ENCODE data around the gene CAMTA1. TPM values are rescaled to one million over a fixed set of nuclear protein-coding genes. Genes with fewer than 3 reads are reported as not detected.

CAMTA1 gene
- total and polyA plus RNA-seq, 4 donors = 18.0 to 93.5 (median 35.8) TPM

DNA sequence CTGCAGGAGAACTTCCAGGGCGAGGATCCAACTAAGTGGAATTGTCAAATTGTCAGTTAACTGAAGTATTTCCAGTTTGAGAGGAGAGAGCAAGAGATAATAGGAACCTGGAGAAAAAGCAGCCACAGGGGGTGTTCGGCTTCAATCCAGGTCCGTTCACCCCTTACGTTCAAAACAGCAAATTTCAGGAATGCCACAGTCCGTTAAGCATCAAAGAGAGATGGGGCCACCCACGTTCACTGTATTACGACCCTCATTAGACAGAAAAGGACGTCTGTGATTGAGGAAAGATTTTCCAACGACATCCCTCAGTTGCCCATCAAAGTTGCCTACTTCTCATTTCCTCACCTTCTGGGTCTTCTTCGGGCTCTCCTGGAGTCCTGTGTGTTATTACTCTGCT, 563.3 kb downstream of the CAMTA1 start:
- no peak for DNase-seq (ENCODE audit: low spot score)
- Histone ChIP-seq H3K27ac (ENCODE audit: low read depth in 1 of 2, low read length in 2 of 2) (no peak overlapping the region), H3K36me3 (ENCODE audit: control insufficient read depth in 4 of 4, insufficient read depth in 3 of 4, low read depth in 1 of 4, low read length in 3 of 4) (no peaks in the 10 kb centered on the region), H3K9me3 (ENCODE audit: control insufficient read depth in 4 of 4, low read length in 3 of 4) (no peaks in the 10 kb centered on the region), H3K4me3 (ENCODE audit: low read depth in 1 of 3, low read length in 3 of 3) (no peak overlapping the region), H3K9ac (ENCODE audit: low read depth in 1 of 2, low read length in 2 of 2) (no peak overlapping the region), H3K4me1 (ENCODE audit: control insufficient read depth in 4 of 4, insufficient read depth in 4 of 4, low read length in 3 of 4) (peaks cover 5 to 10% (median 7%) of the 10 kb centered on the region in 4 donors), H3K27me3 (ENCODE audit: control insufficient read depth in 4 of 4, insufficient read depth in 4 of 4, low read length in 3 of 4) (no peaks in the 10 kb centered on the region)
- 87% methylated on average over 10 of the region's 10 CpGs for WGBS
- TF ChIP-seq, protein P1, sequence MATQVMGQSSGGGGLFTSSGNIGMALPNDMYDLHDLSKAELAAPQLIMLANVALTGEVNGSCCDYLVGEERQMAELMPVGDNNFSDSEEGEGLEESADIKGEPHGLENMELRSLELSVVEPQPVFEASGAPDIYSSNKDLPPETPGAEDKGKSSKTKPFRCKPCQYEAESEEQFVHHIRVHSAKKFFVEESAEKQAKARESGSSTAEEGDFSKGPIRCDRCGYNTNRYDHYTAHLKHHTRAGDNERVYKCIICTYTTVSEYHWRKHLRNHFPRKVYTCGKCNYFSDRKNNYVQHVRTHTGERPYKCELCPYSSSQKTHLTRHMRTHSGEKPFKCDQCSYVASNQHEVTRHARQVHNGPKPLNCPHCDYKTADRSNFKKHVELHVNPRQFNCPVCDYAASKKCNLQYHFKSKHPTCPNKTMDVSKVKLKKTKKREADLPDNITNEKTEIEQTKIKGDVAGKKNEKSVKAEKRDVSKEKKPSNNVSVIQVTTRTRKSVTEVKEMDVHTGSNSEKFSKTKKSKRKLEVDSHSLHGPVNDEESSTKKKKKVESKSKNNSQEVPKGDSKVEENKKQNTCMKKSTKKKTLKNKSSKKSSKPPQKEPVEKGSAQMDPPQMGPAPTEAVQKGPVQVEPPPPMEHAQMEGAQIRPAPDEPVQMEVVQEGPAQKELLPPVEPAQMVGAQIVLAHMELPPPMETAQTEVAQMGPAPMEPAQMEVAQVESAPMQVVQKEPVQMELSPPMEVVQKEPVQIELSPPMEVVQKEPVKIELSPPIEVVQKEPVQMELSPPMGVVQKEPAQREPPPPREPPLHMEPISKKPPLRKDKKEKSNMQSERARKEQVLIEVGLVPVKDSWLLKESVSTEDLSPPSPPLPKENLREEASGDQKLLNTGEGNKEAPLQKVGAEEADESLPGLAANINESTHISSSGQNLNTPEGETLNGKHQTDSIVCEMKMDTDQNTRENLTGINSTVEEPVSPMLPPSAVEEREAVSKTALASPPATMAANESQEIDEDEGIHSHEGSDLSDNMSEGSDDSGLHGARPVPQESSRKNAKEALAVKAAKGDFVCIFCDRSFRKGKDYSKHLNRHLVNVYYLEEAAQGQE (IDR thresholded peaks at IDR 0.05) = no peak
- TF ChIP-seq, protein P2, sequence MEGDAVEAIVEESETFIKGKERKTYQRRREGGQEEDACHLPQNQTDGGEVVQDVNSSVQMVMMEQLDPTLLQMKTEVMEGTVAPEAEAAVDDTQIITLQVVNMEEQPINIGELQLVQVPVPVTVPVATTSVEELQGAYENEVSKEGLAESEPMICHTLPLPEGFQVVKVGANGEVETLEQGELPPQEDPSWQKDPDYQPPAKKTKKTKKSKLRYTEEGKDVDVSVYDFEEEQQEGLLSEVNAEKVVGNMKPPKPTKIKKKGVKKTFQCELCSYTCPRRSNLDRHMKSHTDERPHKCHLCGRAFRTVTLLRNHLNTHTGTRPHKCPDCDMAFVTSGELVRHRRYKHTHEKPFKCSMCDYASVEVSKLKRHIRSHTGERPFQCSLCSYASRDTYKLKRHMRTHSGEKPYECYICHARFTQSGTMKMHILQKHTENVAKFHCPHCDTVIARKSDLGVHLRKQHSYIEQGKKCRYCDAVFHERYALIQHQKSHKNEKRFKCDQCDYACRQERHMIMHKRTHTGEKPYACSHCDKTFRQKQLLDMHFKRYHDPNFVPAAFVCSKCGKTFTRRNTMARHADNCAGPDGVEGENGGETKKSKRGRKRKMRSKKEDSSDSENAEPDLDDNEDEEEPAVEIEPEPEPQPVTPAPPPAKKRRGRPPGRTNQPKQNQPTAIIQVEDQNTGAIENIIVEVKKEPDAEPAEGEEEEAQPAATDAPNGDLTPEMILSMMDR (IDR thresholded peaks at IDR 0.05; ENCODE audit: low read depth, low read length, missing input control) = no peak
- TF ChIP-seq TAF1 (conservative IDR thresholded peaks at IDR 0.05) = no peak
- no peak for TF ChIP-seq EGR1 (IDR thresholded peaks at IDR 0.05; ENCODE audit: low read depth in 2 of 2)
- TF ChIP-seq HNF4A (conservative IDR thresholded peaks at IDR 0.05) = no peak
- no peak for TF ChIP-seq HNF4G (IDR thresholded peaks at IDR 0.05)
- TF ChIP-seq FOXA1 (IDR thresholded peaks at IDR 0.05) = no peak
- TF ChIP-seq RAD21 (IDR thresholded peaks at IDR 0.05) = no peak
- TF ChIP-seq GABPA (IDR thresholded peaks at IDR 0.05 in 1 of 2, conservative IDR thresholded peaks at IDR 0.05 in 1 of 2) = no peak
- no peak for TF ChIP-seq RXRA (IDR thresholded peaks at IDR 0.05)
- no peak for TF ChIP-seq YY1 (IDR thresholded peaks at IDR 0.05)
- TF ChIP-seq NR2F2 (IDR thresholded peaks at IDR 0.05) = no peak

DNA sequence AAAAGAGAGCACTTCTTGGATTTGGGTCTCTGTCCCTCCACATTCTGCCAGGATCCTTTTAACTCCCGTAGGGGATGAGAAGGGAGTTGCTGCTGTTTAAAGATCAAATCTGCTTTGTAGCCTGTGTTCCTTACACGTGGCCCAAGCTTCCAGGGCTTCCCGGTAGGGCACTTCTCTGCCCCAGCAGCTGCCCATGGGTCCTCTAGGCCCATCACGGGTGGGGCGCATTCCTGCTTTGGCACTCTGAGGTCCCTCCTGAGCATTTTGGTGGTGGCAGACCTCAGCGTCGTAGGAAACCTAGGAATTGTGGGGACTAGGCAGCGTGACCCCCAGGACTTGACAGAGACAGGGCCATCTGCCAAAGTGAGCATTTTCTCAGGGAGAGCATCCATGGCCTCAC, 565.5 kb downstream of the CAMTA1 start:
- H3K36me3 ChIP-seq (ENCODE audit: control insufficient read depth in 4 of 4, insufficient read depth in 3 of 4, low read depth in 1 of 4, low read length in 3 of 4) = no peaks in the 10 kb centered on the region
- no peak for DNase-seq (ENCODE audit: low spot score)
- TF ChIP-seq HNF4A (conservative IDR thresholded peaks at IDR 0.05) (no peak), YY1 (IDR thresholded peaks at IDR 0.05) (no peak), NR2F2 (IDR thresholded peaks at IDR 0.05) (no peak), RAD21 (IDR thresholded peaks at IDR 0.05) (no peak), JUND (IDR thresholded peaks at IDR 0.05) (no peak), FOXA1 (IDR thresholded peaks at IDR 0.05) (no peak), SP1 (IDR thresholded peaks at IDR 0.05) (no peak), RXRA (IDR thresholded peaks at IDR 0.05) (no peak), TAF1 (conservative IDR thresholded peaks at IDR 0.05) (no peak), HNF4G (IDR thresholded peaks at IDR 0.05) (no peak), GABPA (IDR thresholded peaks at IDR 0.05 in 1 of 2, conservative IDR thresholded peaks at IDR 0.05 in 1 of 2) (no peak), EGR1 (IDR thresholded peaks at IDR 0.05; ENCODE audit: low read depth in 2 of 2) (no peak), FOXA2 (IDR thresholded peaks at IDR 0.05) (no peak)
- TF ChIP-seq, protein P2 (IDR thresholded peaks at IDR 0.05; ENCODE audit: low read depth, low read length, missing input control) = no peak
- TF ChIP-seq, protein P1 (IDR thresholded peaks at IDR 0.05) = no peak
- TF ChIP-seq, protein P3, sequence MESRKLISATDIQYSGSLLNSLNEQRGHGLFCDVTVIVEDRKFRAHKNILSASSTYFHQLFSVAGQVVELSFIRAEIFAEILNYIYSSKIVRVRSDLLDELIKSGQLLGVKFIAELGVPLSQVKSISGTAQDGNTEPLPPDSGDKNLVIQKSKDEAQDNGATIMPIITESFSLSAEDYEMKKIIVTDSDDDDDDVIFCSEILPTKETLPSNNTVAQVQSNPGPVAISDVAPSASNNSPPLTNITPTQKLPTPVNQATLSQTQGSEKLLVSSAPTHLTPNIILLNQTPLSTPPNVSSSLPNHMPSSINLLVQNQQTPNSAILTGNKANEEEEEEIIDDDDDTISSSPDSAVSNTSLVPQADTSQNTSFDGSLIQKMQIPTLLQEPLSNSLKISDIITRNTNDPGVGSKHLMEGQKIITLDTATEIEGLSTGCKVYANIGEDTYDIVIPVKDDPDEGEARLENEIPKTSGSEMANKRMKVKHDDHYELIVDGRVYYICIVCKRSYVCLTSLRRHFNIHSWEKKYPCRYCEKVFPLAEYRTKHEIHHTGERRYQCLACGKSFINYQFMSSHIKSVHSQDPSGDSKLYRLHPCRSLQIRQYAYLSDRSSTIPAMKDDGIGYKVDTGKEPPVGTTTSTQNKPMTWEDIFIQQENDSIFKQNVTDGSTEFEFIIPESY (IDR thresholded peaks at IDR 0.05) = no peak
- TF ChIP-seq, protein P4, sequence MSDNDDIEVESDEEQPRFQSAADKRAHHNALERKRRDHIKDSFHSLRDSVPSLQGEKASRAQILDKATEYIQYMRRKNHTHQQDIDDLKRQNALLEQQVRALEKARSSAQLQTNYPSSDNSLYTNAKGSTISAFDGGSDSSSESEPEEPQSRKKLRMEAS (IDR thresholded peaks at IDR 0.05) = no peak
- TF ChIP-seq, protein P5, sequence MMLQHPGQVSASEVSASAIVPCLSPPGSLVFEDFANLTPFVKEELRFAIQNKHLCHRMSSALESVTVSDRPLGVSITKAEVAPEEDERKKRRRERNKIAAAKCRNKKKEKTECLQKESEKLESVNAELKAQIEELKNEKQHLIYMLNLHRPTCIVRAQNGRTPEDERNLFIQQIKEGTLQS (IDR thresholded peaks at IDR 0.05) = no peak
- whole genome bisulfite sequencing = 91% methylated on average over 8 of the region's 8 CpGs
- H3K4me3 ChIP-seq (ENCODE audit: low read depth in 1 of 3, low read length in 3 of 3) = no peak overlapping the region
- no peaks in the 10 kb centered on the region for H3K9me3 ChIP-seq (ENCODE audit: control insufficient read depth in 4 of 4, low read length in 3 of 4)
- no peak overlapping the region for H3K27ac ChIP-seq (ENCODE audit: low read depth in 1 of 2, low read length in 2 of 2)
- peaks cover 5 to 10% (median 7%) of the 10 kb centered on the region in 4 donors for H3K4me1 ChIP-seq (ENCODE audit: control insufficient read depth in 4 of 4, insufficient read depth in 4 of 4, low read length in 3 of 4)
- no peak overlapping the region for H3K9ac ChIP-seq (ENCODE audit: low read depth in 1 of 2, low read length in 2 of 2)
- no peaks in the 10 kb centered on the region for H3K27me3 ChIP-seq (ENCODE audit: control insufficient read depth in 4 of 4, insufficient read depth in 4 of 4, low read length in 3 of 4)

Measured in liver (tissue), 9 donors.